ENCODE measurements around the gene UBE2E2. TPM values are rescaled to one million over a fixed set of nuclear protein-coding genes. Genes with fewer than 3 reads are reported as not detected.

UBE2E2 gene
- polyA plus RNA-seq, 1 donor (not counting 4 experiments of a cell fraction or from before 2014, with no cell fraction given): 63.2 TPM

GRCh38 chr3:23185861-23186260 is 17.3 kb upstream of the UBE2E2 start:
- Histone ChIP-seq H3K4me3 (ENCODE audit: control insufficient read depth in 2 of 3, extremely low read depth in 1 of 3, insufficient read depth in 2 of 3, low read depth in 1 of 3, low read length in 3 of 3) (no peak overlapping the region), H3K9ac (ENCODE audit: control insufficient read depth, extremely low read depth, insufficient read depth, low read length) (no peak overlapping the region), H3K27me3 (ENCODE audit: control insufficient read depth, extremely low read depth, insufficient read depth, low read length) (peaks cover 9% of the 10 kb centered on the region), H3K27ac (ENCODE audit: control insufficient read depth, insufficient read depth, low read length) (no peak overlapping the region), H3K9me1 (ENCODE audit: control insufficient read depth, extremely low read depth, insufficient read depth, low read length) (no peaks in the 10 kb centered on the region), H3K9me3 (ENCODE audit: control insufficient read depth, low read depth, low read length) (no peaks in the 10 kb centered on the region), H3K4me1 (ENCODE audit: control insufficient read depth, extremely low read depth, insufficient read depth, low read length) (no peaks in the 10 kb centered on the region), H3K4me2 (ENCODE audit: control insufficient read depth, extremely low read depth, insufficient read depth, low read depth, low read length) (no peak overlapping the region), H3K36me3 (ENCODE audit: control insufficient read depth in 2 of 2, extremely low read depth in 1 of 2, insufficient read depth in 2 of 2, low read length in 2 of 2) (no peaks in the 10 kb centered on the region), H3K79me2 (ENCODE audit: control insufficient read depth, insufficient read depth, low read length) (no peaks in the 10 kb centered on the region), H4K20me1 (ENCODE audit: control insufficient read depth, extremely low read depth, insufficient read depth, low read length) (no peaks in the 10 kb centered on the region), H2AFZ (ENCODE audit: control insufficient read depth, low read length) (no peak overlapping the region)
- DNase-seq (ENCODE audit: low read depth, low spot score): no peak
- no peak for TF ChIP-seq EZH2 (IDR thresholded peaks at IDR 0.05; ENCODE audit: low read length)
- TF ChIP-seq CTCF (optimal IDR thresholded peaks at IDR 0.05 in 1 of 3, IDR thresholded peaks at IDR 0.05 in 1 of 3, conservative IDR thresholded peaks at IDR 0.05 in 1 of 3; ENCODE audit: extremely low read depth in 1 of 3, insufficient read depth in 2 of 3, low read length in 3 of 3): no peak
- dilution Hi-C loops (cut with MboI; ENCODE audit: extremely low pct_ligation_motif_present, low sequenced_read_pairs): no loop called here
- FAIRE-seq: no peak

DNA sequence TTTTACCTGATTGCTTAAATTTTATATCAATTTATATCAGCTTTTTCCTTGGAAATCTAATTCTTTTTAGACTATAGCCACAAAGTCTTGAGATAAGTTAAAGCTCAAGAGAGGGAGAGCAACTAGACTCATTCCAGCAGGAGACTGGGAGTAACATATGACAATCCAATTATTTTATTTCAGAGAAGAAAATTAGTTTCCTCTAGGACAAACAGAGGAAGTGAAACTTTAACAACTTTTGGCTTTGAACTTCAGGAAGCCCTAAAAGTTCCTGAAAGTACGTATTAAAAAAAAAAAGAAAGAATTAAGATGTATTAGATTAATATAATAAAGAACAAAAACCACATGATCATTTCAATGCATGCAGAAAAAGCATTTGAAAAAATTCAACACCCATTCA is 13.9 kb upstream of the UBE2E2 start:
- FAIRE-seq: no peak
- dilution Hi-C loops (cut with MboI; ENCODE audit: extremely low pct_ligation_motif_present, low sequenced_read_pairs): no loop called here
- peaks cover 17% of the 10 kb centered on the region for H3K27me3 ChIP-seq (ENCODE audit: control insufficient read depth, extremely low read depth, insufficient read depth, low read length)

More for the DNA sequence above, 13.9 kb upstream of the UBE2E2 start:
- no peaks in the 10 kb centered on the region for H3K4me1 ChIP-seq (ENCODE audit: control insufficient read depth, extremely low read depth, insufficient read depth, low read length)
- no peak overlapping the region for H2AFZ ChIP-seq (ENCODE audit: control insufficient read depth, low read length)
- TF ChIP-seq CTCF (optimal IDR thresholded peaks at IDR 0.05 in 1 of 3, IDR thresholded peaks at IDR 0.05 in 1 of 3, conservative IDR thresholded peaks at IDR 0.05 in 1 of 3; ENCODE audit: extremely low read depth in 1 of 3, insufficient read depth in 2 of 3, low read length in 3 of 3) (no peak), EZH2 (IDR thresholded peaks at IDR 0.05; ENCODE audit: low read length) (no peak)
- H3K36me3 ChIP-seq (ENCODE audit: control insufficient read depth in 2 of 2, extremely low read depth in 1 of 2, insufficient read depth in 2 of 2, low read length in 2 of 2): no peaks in the 10 kb centered on the region
- no peak overlapping the region for H3K4me3 ChIP-seq (ENCODE audit: control insufficient read depth in 2 of 3, extremely low read depth in 1 of 3, insufficient read depth in 2 of 3, low read depth in 1 of 3, low read length in 3 of 3)
- no peaks in the 10 kb centered on the region for H3K9me1 ChIP-seq (ENCODE audit: control insufficient read depth, extremely low read depth, insufficient read depth, low read length)
- no peak overlapping the region for H3K4me2 ChIP-seq (ENCODE audit: control insufficient read depth, extremely low read depth, insufficient read depth, low read depth, low read length)
- H3K9me3 ChIP-seq (ENCODE audit: control insufficient read depth, low read depth, low read length): no peaks in the 10 kb centered on the region
- no peak overlapping the region for H3K9ac ChIP-seq (ENCODE audit: control insufficient read depth, extremely low read depth, insufficient read depth, low read length)
- no peaks in the 10 kb centered on the region for H3K79me2 ChIP-seq (ENCODE audit: control insufficient read depth, insufficient read depth, low read length)
- H4K20me1 ChIP-seq (ENCODE audit: control insufficient read depth, extremely low read depth, insufficient read depth, low read length): no peaks in the 10 kb centered on the region
- H3K27ac ChIP-seq (ENCODE audit: control insufficient read depth, insufficient read depth, low read length): no peak overlapping the region
- DNase-seq (ENCODE audit: low read depth, low spot score): no peak

All from keratinocyte (primary cell).